Vagina (tissue), 2 donors: ENCODE data around the gene GPR65. TPM values are rescaled to one million over a fixed set of nuclear protein-coding genes. Genes with fewer than 3 reads are reported as not detected.

Experiments
- DNase-seq, 2 donors: peaks; one replicate each; pipeline ENCODE4 v3.0.0-alpha.2; 2017; ENCODE audit errors: extremely low spot score in 2 of 2
- H3K27ac ChIP-seq: fragments of 200-600 bp; sonication (generic); one replicate; pipeline ENCODE4 v1.5.1; 2019
- H3K27me3 ChIP-seq: fragments of 200-600 bp; sonication (generic); one replicate; pipeline ENCODE4 v1.5.1; 2019
- H3K36me3 ChIP-seq, 2 donors: fragments of 200-600 bp; sonication (generic); one replicate each; pipeline ENCODE4 v1.5.1; 2017 to 2019
- H3K4me1 ChIP-seq: fragments of 200-600 bp; sonication (generic); one replicate; pipeline ENCODE4 v1.5.1; 2019
- H3K4me3 ChIP-seq, 2 donors: fragments of 200-600 bp; sonication (generic); 1 replicate in 1 of 2; 2 replicates in 1 of 2; pipeline ENCODE4 v1.5.1; 2016 to 2019
- H3K9me3 ChIP-seq: fragments of 200-600 bp; sonication (generic); one replicate; pipeline ENCODE4 v1.5.1; 2019
- CTCF ChIP-seq, 3 experiments: fragments of 450-650 bp in 2 of 3; fragments of 200-600 bp in 1 of 3; sonication (generic) in 1 of 3; IDR thresholded peaks; one replicate each; pipeline ENCODE4 v1.5.1; 2017 to 2019; ENCODE audit warnings: antibody characterized with exemption in 3 of 3, mild to moderate bottlenecking in 2 of 3, moderate library complexity in 2 of 3
- POLR2A ChIP-seq, 2 donors: fragments of 450-650 bp; IDR thresholded peaks; one replicate each; pipeline ENCODE4 v1.6.1; 2017; ENCODE audit warnings: antibody characterized with exemption in 2 of 2, mild to moderate bottlenecking in 2 of 2, moderate library complexity in 2 of 2
- POLR2AphosphoS5 ChIP-seq, 2 donors: sonication (generic); formaldehyde crosslinking; IDR thresholded peaks; one replicate each; pipeline ENCODE4 v1.9.0; 2017; ENCODE audit warnings: antibody characterized with exemption in 2 of 2, mild to moderate bottlenecking in 2 of 2, low read depth in 1 of 2; ENCODE audit not compliant: insufficient read depth in 1 of 2
- intact Hi-C: fragments of 100-400 bp; cut with DNase I; formaldehyde crosslinking; loops from one replicate; pipeline ENCODE4 v1.15.1; 2023
- total RNA-seq: library from RNA; depleted of rRNA; stranded (reverse); fragments of >200 nt; gene quantifications from one replicate; pipeline ENCODE4 v1.2.3, GENCODE V29; 2016

GPR65 gene
- total RNA-seq, 1 donor from 2014 or later: 1.2 TPM

- no peak overlapping the region for H3K4me3 ChIP-seq
- H3K36me3 ChIP-seq: no peaks in the 10 kb centered on the region
- peaks cover 32% of the 10 kb centered on the region for H3K4me1 ChIP-seq
- intact Hi-C loops: no loop called here
- no peaks in the 10 kb centered on the region for H3K9me3 ChIP-seq
- no peaks in the 10 kb centered on the region for H3K27me3 ChIP-seq
- no peak for DNase-seq
- no peak overlapping the region for H3K27ac ChIP-seq
- TF ChIP-seq CTCF (IDR thresholded peaks at IDR 0.05): no peak
- TF ChIP-seq POLR2A (IDR thresholded peaks at IDR 0.05): no peak
- TF ChIP-seq POLR2AphosphoS5 (IDR thresholded peaks at IDR 0.05; ENCODE audit: insufficient read depth in 1 of 2, low read depth in 1 of 2): no peak
Measured at GRCh38 chr14:87994974-87995373, 10.0 kb upstream of the GPR65 start.

- DNase-seq: no peak
- intact Hi-C loops: no loop called here
- no peaks in the 10 kb centered on the region for H3K27me3 ChIP-seq
- no peak overlapping the region for H3K27ac ChIP-seq
- no peaks in the 10 kb centered on the region for H3K36me3 ChIP-seq
- no peak for TF ChIP-seq POLR2AphosphoS5 (IDR thresholded peaks at IDR 0.05; ENCODE audit: insufficient read depth in 1 of 2, low read depth in 1 of 2)
- TF ChIP-seq POLR2A (IDR thresholded peaks at IDR 0.05): no peak
- TF ChIP-seq CTCF (IDR thresholded peaks at IDR 0.05): no peak
- peaks cover 26% of the 10 kb centered on the region for H3K4me1 ChIP-seq
- no peaks in the 10 kb centered on the region for H3K9me3 ChIP-seq
- H3K4me3 ChIP-seq: no peak overlapping the region
Measured at GRCh38 chr14:87995500-87996290, 9.2 kb upstream of the GPR65 start.

- TF ChIP-seq POLR2AphosphoS5 (IDR thresholded peaks at IDR 0.05; ENCODE audit: insufficient read depth in 1 of 2, low read depth in 1 of 2): no peak
- TF ChIP-seq CTCF (IDR thresholded peaks at IDR 0.05): no peak
- no peak for TF ChIP-seq POLR2A (IDR thresholded peaks at IDR 0.05)
- H3K9me3 ChIP-seq: no peaks in the 10 kb centered on the region
- H3K4me3 ChIP-seq: no peak overlapping the region
- peaks cover 20% of the 10 kb centered on the region for H3K4me1 ChIP-seq
- H3K36me3 ChIP-seq: no peaks in the 10 kb centered on the region
- intact Hi-C loops: no loop called here
- DNase-seq: no peak
- no peaks in the 10 kb centered on the region for H3K27me3 ChIP-seq
- no peak overlapping the region for H3K27ac ChIP-seq
Measured at GRCh38 chr14:87996291-87996592, 8.7 kb upstream of the GPR65 start.

GRCh38 chr14:87998482-87998881, 6.5 kb upstream of the GPR65 start:
- Histone ChIP-seq H3K27ac (no peak overlapping the region), H3K36me3 (no peaks in the 10 kb centered on the region), H3K9me3 (no peaks in the 10 kb centered on the region), H3K4me1 (peaks cover 3% of the 10 kb centered on the region), H3K27me3 (no peaks in the 10 kb centered on the region), H3K4me3 (no peak overlapping the region)
- DNase-seq: no peak
- intact Hi-C loops: no loop called here
- TF ChIP-seq POLR2AphosphoS5 (IDR thresholded peaks at IDR 0.05; ENCODE audit: insufficient read depth in 1 of 2, low read depth in 1 of 2) (no peak), POLR2A (IDR thresholded peaks at IDR 0.05) (no peak), CTCF (IDR thresholded peaks at IDR 0.05) (no peak)

- no peaks in the 10 kb centered on the region for H3K27me3 ChIP-seq
- TF ChIP-seq POLR2AphosphoS5 (IDR thresholded peaks at IDR 0.05; ENCODE audit: insufficient read depth in 1 of 2, low read depth in 1 of 2) (no peak), POLR2A (IDR thresholded peaks at IDR 0.05) (no peak), CTCF (IDR thresholded peaks at IDR 0.05) (no peak)
- intact Hi-C loops: no loop called here
- no peak for DNase-seq
- H3K4me3 ChIP-seq: no peak overlapping the region
- H3K4me1 ChIP-seq: no peaks in the 10 kb centered on the region
- no peaks in the 10 kb centered on the region for H3K36me3 ChIP-seq
- H3K27ac ChIP-seq: no peak overlapping the region
- no peaks in the 10 kb centered on the region for H3K9me3 ChIP-seq
Measured at GRCh38 chr14:87999277-87999676, 5.7 kb upstream of the GPR65 start.
